ENCODE results near the gene GATA3. TPM values are rescaled to one million over a fixed set of nuclear protein-coding genes. Genes with fewer than 3 reads are reported as not detected.

Gene GATA3
- total RNA-seq, 1 donor from 2014 or later, result 2.7 TPM

- peaks cover 19% of the 10 kb centered on the region for H3K4me1 Mint-ChIP-seq (ENCODE audit: low read depth)
- H3K27ac Mint-ChIP-seq, result peak overlapping the region; percentile 88
- TF ChIP-seq, protein P1, sequence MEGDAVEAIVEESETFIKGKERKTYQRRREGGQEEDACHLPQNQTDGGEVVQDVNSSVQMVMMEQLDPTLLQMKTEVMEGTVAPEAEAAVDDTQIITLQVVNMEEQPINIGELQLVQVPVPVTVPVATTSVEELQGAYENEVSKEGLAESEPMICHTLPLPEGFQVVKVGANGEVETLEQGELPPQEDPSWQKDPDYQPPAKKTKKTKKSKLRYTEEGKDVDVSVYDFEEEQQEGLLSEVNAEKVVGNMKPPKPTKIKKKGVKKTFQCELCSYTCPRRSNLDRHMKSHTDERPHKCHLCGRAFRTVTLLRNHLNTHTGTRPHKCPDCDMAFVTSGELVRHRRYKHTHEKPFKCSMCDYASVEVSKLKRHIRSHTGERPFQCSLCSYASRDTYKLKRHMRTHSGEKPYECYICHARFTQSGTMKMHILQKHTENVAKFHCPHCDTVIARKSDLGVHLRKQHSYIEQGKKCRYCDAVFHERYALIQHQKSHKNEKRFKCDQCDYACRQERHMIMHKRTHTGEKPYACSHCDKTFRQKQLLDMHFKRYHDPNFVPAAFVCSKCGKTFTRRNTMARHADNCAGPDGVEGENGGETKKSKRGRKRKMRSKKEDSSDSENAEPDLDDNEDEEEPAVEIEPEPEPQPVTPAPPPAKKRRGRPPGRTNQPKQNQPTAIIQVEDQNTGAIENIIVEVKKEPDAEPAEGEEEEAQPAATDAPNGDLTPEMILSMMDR (IDR thresholded peaks at IDR 0.05; ENCODE audit: unreplicated experiment), result no peak
- H3K36me3 Mint-ChIP-seq (ENCODE audit: insufficient read depth), result no peaks in the 10 kb centered on the region
- peak overlapping the region; percentile 74 for H3K4me3 Mint-ChIP-seq (ENCODE audit: low read depth)
- no peak for DNase-seq (ENCODE audit: low spot score, unreplicated experiment)
- peaks cover 68% of the 10 kb centered on the region for H3K27me3 Mint-ChIP-seq
- no peaks in the 10 kb centered on the region for H3K9me3 Mint-ChIP-seq (ENCODE audit: low read depth)
These were observed 319 bp upstream of the GATA3 start for GRCh38 chr10:8054244-8054493.

- no peaks in the 10 kb centered on the region for H3K36me3 Mint-ChIP-seq (ENCODE audit: insufficient read depth)
- H3K27me3 Mint-ChIP-seq, result peaks cover 79% of the 10 kb centered on the region
- TF ChIP-seq, protein P1 (IDR thresholded peaks at IDR 0.05; ENCODE audit: unreplicated experiment), result no peak
- H3K27ac Mint-ChIP-seq, result no peak overlapping the region
- peak overlapping the region; percentile 61 for H3K4me3 Mint-ChIP-seq (ENCODE audit: low read depth)
- H3K4me1 Mint-ChIP-seq (ENCODE audit: low read depth), result peaks cover 27% of the 10 kb centered on the region
- no peaks in the 10 kb centered on the region for H3K9me3 Mint-ChIP-seq (ENCODE audit: low read depth)
- no peak for DNase-seq (ENCODE audit: low spot score, unreplicated experiment)
These were observed 1.2 kb downstream of the GATA3 start for GRCh38 chr10:8055420-8056349.

DNA sequence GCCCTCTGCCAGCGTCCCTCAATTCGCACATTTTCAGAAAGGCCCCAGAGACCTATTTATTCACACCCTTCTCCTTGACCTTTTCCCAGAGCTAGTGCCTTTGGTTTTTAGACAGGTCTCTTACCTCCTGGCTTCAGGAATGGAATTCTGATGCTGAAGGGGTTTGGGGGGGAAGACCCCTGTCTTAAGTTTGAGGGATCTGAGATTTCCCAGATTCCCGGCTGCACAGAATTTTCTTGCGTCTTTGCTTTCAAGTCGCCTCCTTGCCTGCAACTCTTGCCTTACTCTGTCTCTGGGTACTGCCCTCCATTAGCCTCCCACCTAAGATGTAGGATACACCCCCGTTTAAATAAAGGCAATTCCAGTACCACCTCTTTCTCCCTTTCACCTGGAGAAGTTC, 1.9 kb downstream of the GATA3 start:
- TF ChIP-seq, protein P1 (IDR thresholded peaks at IDR 0.05; ENCODE audit: unreplicated experiment), result no peak
- peaks cover 86% of the 10 kb centered on the region for H3K27me3 Mint-ChIP-seq
- peaks cover 27% of the 10 kb centered on the region for H3K4me1 Mint-ChIP-seq (ENCODE audit: low read depth)
- no peaks in the 10 kb centered on the region for H3K36me3 Mint-ChIP-seq (ENCODE audit: insufficient read depth)
- peak overlapping the region; percentile 61 for H3K4me3 Mint-ChIP-seq (ENCODE audit: low read depth)
- no peak for DNase-seq (ENCODE audit: low spot score, unreplicated experiment)
- peak overlapping the region; percentile 38 for H3K27ac Mint-ChIP-seq
- H3K9me3 Mint-ChIP-seq (ENCODE audit: low read depth), result no peaks in the 10 kb centered on the region

GRCh38 chr10:8056871-8057331, 2.4 kb downstream of the GATA3 start:
- Mint-ChIP-seq H3K27me3 (peaks cover 88% of the 10 kb centered on the region), H3K36me3 (ENCODE audit: insufficient read depth) (no peaks in the 10 kb centered on the region), H3K4me1 (ENCODE audit: low read depth) (peaks cover 27% of the 10 kb centered on the region), H3K9me3 (ENCODE audit: low read depth) (no peaks in the 10 kb centered on the region), H3K27ac (peak overlapping the region; percentile 58), H3K4me3 (ENCODE audit: low read depth) (peak overlapping the region; percentile 61)
- TF ChIP-seq, protein P1 (IDR thresholded peaks at IDR 0.05; ENCODE audit: unreplicated experiment), result no peak
- DNase-seq (ENCODE audit: low spot score, unreplicated experiment), result no peak

DNA sequence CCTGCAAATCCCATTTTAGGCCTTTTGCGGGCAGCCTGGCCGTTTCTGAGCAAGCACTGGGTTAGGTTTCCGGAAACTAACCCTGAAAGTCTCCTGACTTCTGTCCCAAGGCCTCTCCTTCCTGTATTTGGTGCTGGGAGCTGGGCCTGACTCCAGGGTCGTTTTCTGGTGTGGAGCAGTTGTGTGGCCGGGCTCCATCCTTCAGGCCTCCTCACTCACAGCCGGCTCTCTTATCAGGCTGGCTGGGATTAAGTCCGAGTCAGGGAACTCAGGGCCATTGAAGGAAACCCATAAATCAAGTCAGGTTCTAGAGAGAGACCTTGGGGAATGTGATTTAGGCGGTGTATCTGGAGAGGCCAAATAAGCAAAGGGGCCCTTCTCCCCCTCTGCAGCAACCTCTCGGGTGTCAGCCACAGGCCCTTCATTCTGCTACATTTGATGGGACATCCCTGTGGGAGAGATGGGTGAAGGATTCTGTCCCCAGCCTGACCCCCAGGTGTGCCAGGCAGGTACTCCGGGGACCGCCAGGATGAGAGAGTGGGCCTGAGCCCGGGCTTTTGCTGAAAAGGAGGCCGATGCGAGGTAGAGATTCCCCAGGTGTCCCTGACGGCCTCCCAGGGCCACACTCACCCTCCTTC, 3.3 kb downstream of the GATA3 start:
- H3K27me3 Mint-ChIP-seq, result peaks cover 88% of the 10 kb centered on the region
- peaks cover 22% of the 10 kb centered on the region for H3K4me1 Mint-ChIP-seq (ENCODE audit: low read depth)

More for the DNA sequence above, 3.3 kb downstream of the GATA3 start:
- no peak for DNase-seq (ENCODE audit: low spot score, unreplicated experiment)
- TF ChIP-seq, protein P1 (IDR thresholded peaks at IDR 0.05; ENCODE audit: unreplicated experiment), result no peak
- H3K27ac Mint-ChIP-seq, result no peak overlapping the region
- H3K9me3 Mint-ChIP-seq (ENCODE audit: low read depth), result no peaks in the 10 kb centered on the region
- no peaks in the 10 kb centered on the region for H3K36me3 Mint-ChIP-seq (ENCODE audit: insufficient read depth)
- H3K4me3 Mint-ChIP-seq (ENCODE audit: low read depth), result peak overlapping the region; percentile 61

Measured in progenitor cell of endocrine pancreas (in vitro differentiated cells).